Measurements from ENCODE around the gene KCTD1. TPM values are rescaled to one million over a fixed set of nuclear protein-coding genes. Genes with fewer than 3 reads are reported as not detected.

The KCTD1 gene
- total RNA-seq, 1 donor from 2014 or later, result 17.1 TPM

DNA sequence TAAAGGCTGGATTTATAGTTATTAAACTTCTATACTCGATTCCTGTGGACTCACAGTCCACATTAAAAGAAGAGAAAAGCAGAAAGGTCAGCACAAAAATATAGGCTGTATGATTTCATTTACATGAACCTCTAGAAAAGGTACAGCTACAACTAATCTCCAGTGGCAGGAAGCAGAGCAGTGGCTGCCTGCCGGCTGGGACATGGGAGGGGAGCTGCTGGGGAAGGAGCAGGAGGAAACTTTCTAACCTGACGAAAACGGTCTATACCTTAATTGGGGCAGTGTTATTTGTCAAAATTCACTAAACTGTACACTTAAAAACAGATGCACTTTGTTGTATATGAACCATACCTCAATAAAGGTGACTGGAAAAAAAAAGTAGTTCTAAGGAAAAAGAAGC lies 26.7 kb downstream of the KCTD1 start:
- H3K79me2 ChIP-seq (ENCODE audit: low read depth), result no peaks in the 10 kb centered on the region
- peaks cover 43% of the 10 kb centered on the region for H3K4me1 Mint-ChIP-seq

DNA sequence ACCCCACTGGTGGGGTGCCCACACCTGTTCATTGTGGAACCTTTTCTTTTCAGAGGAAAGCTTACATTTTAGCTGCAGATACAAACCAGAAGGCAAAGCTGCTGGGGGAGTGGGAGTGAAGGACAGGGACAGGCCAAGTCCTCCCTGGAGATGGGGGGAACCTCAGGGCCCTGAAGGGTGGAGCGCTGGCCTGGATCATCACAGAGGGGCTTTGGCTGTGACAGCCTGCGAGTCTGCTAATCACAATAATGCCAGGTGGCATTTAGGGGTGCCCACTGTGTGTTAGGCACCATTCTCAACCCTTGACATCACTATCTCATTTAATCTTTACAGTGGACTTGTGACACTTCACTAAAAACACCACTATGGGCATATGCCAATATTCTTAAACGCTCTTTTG lies 27.4 kb downstream of the KCTD1 start:
- DNase-seq (ENCODE audit: low spot score), result no peak
- Mint-ChIP-seq H3K4me3 (no peak overlapping the region), H3K4me1 (peaks cover 42% of the 10 kb centered on the region), H3K27me3 (ENCODE audit: insufficient read depth, low read depth) (peaks cover 3% of the 10 kb centered on the region), H3K9me3 (no peaks in the 10 kb centered on the region), H3K27ac (no peak overlapping the region), H3K36me3 (no peaks in the 10 kb centered on the region)
- Histone ChIP-seq H3K4me2 (no peak overlapping the region), H3K4me3 (no peak overlapping the region), H3K27ac (no peak overlapping the region), H3F3A (ENCODE audit: low read depth) (no peaks in the 10 kb centered on the region), H3K36me3 (no peaks in the 10 kb centered on the region), H4K20me1 (ENCODE audit: low read depth) (peaks cover 8% of the 10 kb centered on the region), H2AFZ (replicated peaks) (no peak overlapping the region), H3K9me3 (ENCODE audit: low read depth) (no peaks in the 10 kb centered on the region), H3K9ac (no peak overlapping the region), H3K27me3 (no peaks in the 10 kb centered on the region), H3K79me2 (ENCODE audit: low read depth) (no peaks in the 10 kb centered on the region), H3K4me1 (peaks cover 12% of the 10 kb centered on the region)
- TF ChIP-seq, protein P1, sequence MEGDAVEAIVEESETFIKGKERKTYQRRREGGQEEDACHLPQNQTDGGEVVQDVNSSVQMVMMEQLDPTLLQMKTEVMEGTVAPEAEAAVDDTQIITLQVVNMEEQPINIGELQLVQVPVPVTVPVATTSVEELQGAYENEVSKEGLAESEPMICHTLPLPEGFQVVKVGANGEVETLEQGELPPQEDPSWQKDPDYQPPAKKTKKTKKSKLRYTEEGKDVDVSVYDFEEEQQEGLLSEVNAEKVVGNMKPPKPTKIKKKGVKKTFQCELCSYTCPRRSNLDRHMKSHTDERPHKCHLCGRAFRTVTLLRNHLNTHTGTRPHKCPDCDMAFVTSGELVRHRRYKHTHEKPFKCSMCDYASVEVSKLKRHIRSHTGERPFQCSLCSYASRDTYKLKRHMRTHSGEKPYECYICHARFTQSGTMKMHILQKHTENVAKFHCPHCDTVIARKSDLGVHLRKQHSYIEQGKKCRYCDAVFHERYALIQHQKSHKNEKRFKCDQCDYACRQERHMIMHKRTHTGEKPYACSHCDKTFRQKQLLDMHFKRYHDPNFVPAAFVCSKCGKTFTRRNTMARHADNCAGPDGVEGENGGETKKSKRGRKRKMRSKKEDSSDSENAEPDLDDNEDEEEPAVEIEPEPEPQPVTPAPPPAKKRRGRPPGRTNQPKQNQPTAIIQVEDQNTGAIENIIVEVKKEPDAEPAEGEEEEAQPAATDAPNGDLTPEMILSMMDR (IDR thresholded peaks at IDR 0.05), result no peak
- TF ChIP-seq EZH2phosphoT487 (IDR thresholded peaks at IDR 0.05) (no peak), EZH2 (IDR thresholded peaks at IDR 0.05) (no peak)

More for the DNA sequence above, 26.7 kb downstream of the KCTD1 start:
- no peak overlapping the region for H3K4me2 ChIP-seq
- no peak overlapping the region for H3K4me3 ChIP-seq
- no peaks in the 10 kb centered on the region for H3K9me3 Mint-ChIP-seq
- peaks cover 5% of the 10 kb centered on the region for H3F3A ChIP-seq (ENCODE audit: low read depth)
- H3K9me3 ChIP-seq (ENCODE audit: low read depth), result no peaks in the 10 kb centered on the region
- H3K27ac ChIP-seq, result no peak overlapping the region
- H4K20me1 ChIP-seq (ENCODE audit: low read depth), result peaks cover 15% of the 10 kb centered on the region
- H3K27me3 Mint-ChIP-seq (ENCODE audit: insufficient read depth, low read depth), result peaks cover 3% of the 10 kb centered on the region
- no peak for DNase-seq (ENCODE audit: low spot score)
- no peak overlapping the region for H3K27ac Mint-ChIP-seq
- H3K27me3 ChIP-seq, result peaks cover 4% of the 10 kb centered on the region
- H3K36me3 ChIP-seq, result no peaks in the 10 kb centered on the region
- no peak overlapping the region for H3K9ac ChIP-seq
- peaks cover 19% of the 10 kb centered on the region for H3K4me1 ChIP-seq
- no peak overlapping the region for H3K4me3 Mint-ChIP-seq
- TF ChIP-seq EZH2 (IDR thresholded peaks at IDR 0.05) (no peak), EZH2phosphoT487 (IDR thresholded peaks at IDR 0.05) (no peak)
- TF ChIP-seq, protein P1 (IDR thresholded peaks at IDR 0.05), result no peak
- H2AFZ ChIP-seq (replicated peaks), result no peak overlapping the region
- no peaks in the 10 kb centered on the region for H3K36me3 Mint-ChIP-seq

DNA sequence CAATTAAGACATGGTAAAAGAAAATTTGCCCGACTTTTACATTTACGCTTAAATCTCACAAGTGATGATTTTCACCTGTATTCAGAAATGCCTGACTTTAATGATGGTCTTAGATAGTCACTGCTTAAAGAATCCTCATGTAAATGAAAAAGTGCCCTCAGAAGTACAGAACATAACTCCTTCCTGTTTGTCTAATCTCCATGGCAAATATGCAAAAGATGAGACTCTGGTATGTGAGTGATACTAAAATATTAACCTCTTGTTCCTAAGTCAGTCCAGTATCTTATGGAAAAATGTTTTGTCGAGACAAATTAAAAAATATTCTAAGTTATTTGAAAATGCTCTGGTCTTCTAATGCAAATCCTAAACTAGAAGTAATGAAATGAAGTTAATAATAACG lies 29.2 kb downstream of the KCTD1 start:
- TF ChIP-seq EZH2phosphoT487 (IDR thresholded peaks at IDR 0.05), result no peak
- no peak for TF ChIP-seq EZH2 (IDR thresholded peaks at IDR 0.05)
- TF ChIP-seq, protein P1 (IDR thresholded peaks at IDR 0.05), result no peak
- peaks cover 7% of the 10 kb centered on the region for H3K4me1 ChIP-seq
- Mint-ChIP-seq H3K27me3 (ENCODE audit: insufficient read depth, low read depth) (peaks cover 3% of the 10 kb centered on the region), H3K9me3 (no peaks in the 10 kb centered on the region), H3K27ac (no peak overlapping the region), H3K36me3 (no peaks in the 10 kb centered on the region), H3K4me3 (no peak overlapping the region), H3K4me1 (peaks cover 35% of the 10 kb centered on the region)
- no peak overlapping the region for H2AFZ ChIP-seq (replicated peaks)
- no peak for DNase-seq (ENCODE audit: low spot score)
- no peaks in the 10 kb centered on the region for H3K36me3 ChIP-seq
- H3F3A ChIP-seq (ENCODE audit: low read depth), result no peaks in the 10 kb centered on the region
- H4K20me1 ChIP-seq (ENCODE audit: low read depth), result peaks cover 4% of the 10 kb centered on the region
- no peak overlapping the region for H3K4me3 ChIP-seq
- no peak overlapping the region for H3K4me2 ChIP-seq
- H3K27ac ChIP-seq, result no peak overlapping the region
- no peaks in the 10 kb centered on the region for H3K9me3 ChIP-seq (ENCODE audit: low read depth)
- H3K79me2 ChIP-seq (ENCODE audit: low read depth), result no peaks in the 10 kb centered on the region
- H3K27me3 ChIP-seq, result no peaks in the 10 kb centered on the region
- no peak overlapping the region for H3K9ac ChIP-seq

All from neural progenitor cell (in vitro differentiated cells).